GM19023 (cell line): ENCODE measurements around the gene LMBR1.

Experiments
- ATAC-seq: cut with Tn5 transposase; IDR thresholded peaks from one replicate; pipeline ENCODE4 v1.9.1; 2021; ENCODE audit warnings: mild to moderate bottlenecking, moderate library complexity; ENCODE audit not compliant: unreplicated experiment

LMBR1 gene

DNA sequence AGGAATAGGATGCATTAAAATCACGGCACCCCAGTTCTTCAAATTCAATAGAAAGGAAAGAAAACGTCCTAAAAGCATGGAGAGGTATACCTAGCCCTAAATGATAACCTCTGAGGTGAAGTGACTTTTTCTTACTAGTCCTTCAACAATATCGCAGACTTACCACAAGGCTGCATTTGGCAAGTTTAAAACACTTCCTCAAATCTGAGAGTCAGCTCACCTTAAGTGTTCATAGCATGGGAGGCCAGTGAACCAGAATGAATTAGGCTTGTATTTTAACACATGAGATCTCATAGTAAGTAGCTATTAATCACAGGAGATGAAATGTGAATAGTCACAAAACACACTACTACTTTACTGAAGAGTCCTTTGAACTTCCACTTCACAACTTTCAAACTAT lies 128.2 kb downstream of the LMBR1 start:
- ATAC-seq = no peak

DNA sequence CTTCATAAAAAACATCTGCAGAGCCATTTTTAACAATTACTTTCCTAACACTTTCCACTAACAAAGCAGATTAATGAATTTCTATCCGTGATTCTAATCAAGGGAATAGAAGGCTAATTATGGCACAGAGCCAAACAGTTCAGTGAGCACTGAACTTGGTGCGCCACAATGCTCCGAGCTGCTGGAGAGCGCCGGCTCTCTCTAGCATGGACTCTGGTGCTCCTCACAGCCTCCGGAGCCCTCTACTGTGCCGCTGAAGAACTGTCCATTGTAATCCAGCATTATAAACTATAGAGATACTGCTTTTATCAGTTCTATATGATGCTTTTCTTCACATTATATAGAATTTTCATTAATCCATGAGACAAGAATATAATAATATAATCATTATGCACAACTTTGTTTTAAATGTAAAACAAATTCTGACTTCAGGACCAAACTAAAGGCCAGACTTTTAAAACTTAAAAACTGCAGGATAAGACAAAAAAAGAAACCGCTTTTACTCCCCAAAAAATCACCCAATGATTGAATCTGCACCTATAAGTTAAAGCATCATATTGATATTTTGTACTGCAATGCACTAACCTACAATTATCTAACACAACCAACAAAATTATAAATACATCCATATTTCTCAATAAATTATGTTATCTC lies 128.8 kb downstream of the LMBR1 start:
- no peak for ATAC-seq

DNA sequence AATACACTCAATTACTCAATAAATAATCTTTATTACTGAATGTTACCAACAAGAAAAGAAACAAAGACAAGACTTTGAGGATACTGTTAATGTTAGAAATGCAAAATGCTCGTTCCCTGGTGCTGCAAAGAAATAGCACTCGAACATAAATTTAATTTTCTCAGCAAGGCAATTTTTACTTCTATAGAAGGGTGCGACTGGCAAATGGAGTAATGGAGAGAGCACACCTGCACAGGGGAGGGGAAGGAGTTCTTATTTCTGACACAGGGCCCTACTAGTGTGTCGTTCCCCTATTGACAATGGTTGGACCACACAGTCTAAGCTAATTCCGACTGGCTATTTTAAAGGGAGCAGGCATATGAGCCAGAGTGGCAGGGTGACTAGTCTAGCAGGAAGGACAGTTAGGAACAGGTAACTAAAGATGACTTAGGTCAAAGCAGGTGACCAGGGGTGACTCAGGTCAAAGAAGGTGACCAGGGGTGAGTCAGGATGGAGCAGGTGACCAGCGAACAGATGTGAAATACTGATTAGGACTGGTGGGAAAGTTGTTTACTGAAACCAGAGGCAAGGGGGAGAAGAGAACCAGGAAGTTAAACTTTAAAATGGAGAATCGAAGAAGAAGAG lies 133.3 kb downstream of the LMBR1 start:
- no peak for ATAC-seq

DNA sequence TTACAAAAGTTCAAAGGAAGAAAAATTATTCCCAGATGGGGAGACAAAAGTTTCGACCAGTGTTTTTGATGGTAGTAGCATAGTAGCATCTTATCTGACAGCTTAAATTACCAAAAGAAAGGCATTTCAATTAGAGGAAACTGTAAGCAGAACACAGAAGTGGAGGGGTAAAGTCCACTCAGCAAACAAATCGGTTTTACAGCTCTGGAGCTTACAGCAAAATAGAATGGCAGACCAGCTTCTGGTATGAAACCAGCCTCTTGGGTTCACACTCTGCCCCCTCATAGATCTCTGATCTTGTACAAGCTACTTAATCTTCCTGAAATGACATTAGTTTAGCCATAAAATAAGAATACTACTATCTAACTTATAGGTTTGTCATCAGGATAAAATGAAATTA lies 133.8 kb downstream of the LMBR1 start:
- ATAC-seq = no peak

DNA sequence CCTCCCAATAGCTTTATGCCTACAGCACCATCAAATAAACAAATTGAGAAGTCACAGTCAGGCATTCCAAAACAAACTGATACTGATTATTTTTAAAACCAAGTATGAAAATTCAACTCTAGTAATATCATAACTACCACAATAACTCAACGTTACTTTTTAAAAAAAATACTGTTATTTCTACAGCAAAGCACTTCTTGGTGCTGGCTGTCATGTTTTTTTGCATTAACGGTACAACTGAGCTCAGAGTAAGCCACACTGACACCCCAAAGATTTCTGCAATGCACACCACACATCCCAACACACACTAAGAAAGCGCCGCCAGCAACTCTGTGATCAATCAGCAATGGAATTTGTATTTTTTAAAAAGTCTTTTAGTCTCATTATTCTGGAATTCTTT lies 138.8 kb downstream of the LMBR1 start:
- ATAC-seq = no peak

DNA sequence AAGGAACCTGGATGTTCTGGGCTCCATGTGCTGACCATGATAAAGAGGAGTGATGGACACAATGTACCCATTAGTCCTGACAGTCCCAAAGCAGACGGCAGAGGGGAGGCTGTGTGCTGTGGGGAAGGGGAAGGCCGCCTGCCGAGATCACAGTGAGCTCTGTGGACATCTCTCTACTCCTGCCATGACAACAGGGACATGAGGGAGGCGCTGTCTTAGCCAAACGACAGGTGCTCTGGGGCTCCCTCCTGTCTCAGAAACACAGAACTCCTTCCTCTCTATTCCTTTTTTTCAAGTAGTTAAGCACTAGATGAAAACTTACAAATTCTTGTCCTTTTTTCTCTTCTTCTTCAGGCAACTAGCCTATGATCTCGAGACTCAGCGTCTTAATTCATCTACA lies 139.4 kb downstream of the LMBR1 start:
- no peak for ATAC-seq

DNA sequence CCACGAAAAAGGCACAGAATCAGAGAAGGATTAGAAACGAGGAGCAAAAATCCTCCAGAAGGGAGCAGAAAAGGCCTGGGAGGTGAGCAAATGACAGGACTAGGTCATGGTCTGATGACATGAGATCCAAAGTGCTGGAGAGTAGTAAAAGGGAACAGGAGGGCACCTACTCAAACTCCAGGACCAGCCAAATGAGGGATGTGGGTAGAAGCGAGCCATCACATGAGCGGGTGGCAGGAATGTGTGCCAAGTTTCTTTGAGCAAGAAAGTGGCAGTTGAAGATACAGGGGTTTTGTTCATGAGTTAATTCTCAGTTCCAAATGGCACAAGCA lies 139.8 kb downstream of the LMBR1 start:
- ATAC-seq = no peak

DNA sequence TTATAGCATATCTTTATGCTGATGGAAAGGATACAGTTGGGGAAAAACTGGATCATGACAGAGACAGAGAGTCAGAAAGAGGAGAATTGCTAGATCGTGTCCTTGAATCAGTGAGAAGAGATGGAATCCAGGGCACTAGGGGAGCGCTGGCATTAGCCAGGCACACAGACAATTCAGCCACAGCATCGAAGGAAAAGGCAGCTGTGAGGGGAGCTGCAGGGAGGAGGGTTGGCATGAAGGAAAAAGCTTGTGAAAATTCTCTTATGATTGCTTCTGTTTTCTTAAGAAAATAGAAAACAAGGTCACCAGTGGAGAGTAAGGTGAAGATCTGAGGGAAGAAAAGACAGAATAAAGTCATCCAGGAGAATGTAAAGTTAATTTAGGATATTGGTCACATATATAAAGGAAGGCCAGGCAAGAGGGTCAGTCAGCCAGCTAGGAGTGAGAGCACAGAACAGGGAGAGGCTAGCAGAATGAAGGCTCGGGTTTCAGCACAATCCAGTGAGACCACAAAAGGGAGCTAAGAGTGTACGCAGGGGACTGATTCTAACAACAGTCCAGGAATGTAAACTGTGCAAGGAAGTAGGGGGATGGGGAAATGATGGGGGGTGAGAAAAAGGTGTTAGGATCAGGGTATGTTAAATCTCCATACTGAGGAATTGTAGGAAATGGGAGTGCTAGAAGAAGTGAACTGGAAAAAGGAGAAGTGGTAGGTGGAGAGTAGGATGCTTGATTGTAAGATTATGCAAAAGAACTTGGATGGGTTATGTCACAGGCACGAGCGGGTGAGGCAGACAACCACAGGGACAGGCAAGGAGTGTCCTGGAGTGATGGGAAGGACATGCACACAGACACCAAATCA lies 140.4 kb downstream of the LMBR1 start:
- no peak for ATAC-seq

DNA sequence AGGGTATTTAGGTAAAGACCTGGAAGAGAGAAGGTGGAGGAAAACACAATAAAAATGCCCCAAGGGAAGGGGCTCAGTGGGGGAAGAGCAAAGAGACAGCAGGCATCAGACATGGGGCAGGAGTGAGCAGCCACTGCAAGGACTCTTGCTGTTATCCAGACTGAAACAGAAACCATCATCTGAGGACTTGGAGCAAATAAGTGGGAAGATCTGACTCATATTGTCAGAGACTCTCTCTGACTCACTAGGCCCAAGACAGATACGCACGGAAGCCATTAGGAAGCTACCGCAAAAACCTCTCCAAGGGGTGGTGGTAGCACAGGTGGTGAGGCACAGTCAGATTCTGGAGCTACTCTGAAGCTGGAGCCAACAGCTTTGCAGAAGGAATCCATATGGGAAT lies 141.7 kb downstream of the LMBR1 start:
- ATAC-seq = no peak

DNA sequence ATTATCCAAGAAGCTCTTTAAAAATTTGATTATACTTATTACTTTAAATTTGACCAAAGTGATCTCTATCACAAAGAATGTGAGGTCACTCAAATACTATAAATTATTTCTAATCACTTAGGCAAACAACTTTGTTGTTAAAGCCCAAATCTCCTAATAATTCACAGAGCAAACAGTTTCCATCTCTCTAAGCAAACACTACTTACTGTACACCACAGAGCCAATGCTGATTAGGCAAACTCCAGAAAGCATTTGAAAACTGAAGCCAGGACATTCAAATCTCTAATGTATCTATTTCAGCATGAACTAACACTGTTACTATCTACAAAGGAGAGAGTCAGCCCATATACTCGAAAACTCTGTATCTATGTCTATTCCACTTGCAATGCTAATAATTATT lies 145.3 kb downstream of the LMBR1 start:
- ATAC-seq = no peak

DNA sequence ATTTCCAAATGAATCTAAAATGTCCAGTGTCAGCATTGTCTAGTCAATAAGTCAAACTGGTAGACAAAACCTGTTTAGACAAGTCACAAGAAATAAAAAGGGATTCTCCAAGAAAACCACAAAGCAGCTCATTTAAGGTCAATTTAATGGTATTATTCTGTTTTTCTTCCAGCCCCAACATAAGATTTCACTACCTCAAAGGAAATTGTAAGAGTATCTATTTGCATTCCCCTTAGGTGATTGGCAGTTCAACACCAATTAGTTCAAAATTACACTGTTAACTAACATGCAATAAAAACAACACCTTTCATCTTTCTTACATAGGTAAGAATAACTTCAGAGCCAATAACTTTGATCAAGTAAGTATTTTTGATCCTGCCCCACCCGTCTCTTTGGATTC lies 146.1 kb downstream of the LMBR1 start:
- ATAC-seq = no peak

DNA sequence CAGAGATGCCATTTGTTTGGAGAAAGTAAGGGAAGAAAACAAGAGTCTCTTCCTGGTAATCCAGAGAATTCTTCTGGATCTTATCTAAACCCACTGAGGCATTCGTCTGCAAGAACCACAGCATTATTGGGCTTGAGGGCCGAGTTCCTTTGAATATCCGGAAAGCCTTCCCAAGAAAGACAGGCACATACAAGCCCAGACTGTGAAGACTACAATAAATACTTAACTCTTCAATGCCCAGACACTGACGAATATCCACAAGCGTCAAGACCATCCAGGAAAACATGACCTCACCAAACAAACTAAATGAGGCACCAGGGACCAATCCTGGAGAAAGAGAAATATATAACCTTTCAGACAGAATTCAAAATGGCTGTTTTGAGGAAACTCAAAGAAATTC lies 153.4 kb downstream of the LMBR1 start:
- ATAC-seq = no peak

DNA sequence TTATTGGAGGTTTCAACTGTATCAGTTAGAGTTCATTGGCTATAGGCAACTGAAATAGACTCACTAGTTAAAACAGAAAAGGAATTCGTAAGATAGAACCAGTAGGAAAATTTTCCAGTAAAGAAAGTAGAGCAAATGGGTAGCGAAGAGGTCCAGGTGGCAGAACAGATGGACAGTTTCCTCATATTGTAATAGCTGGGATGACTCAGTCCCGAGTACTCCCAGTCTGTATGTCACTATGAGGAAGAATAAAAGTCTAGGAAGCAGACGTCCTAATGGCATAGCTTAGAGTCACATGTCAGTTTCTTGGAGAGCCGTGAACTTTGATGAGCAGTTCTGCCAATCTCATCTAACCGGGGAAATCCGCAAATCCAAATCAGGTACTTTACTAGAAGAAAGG lies 157.1 kb downstream of the LMBR1 start:
- no peak for ATAC-seq

DNA sequence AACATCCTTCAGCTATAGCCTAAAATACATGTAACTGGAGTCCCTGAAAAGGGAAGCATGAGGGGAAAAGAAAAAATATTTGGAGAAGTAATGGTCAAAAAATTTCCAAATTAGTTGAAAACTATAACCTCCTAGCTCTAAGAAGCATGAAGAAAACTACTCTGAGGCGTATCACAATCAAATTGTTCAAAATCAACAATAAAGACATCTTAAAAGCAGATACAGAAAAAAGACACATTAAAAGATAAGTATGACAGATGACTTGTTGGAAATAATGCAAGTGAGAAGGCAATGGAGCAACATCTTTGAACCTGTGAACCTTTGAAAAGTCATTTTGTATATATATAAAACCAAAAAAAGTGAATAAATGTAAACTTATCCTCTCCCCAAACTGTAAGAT lies 159.3 kb downstream of the LMBR1 start:
- ATAC-seq = no peak

DNA sequence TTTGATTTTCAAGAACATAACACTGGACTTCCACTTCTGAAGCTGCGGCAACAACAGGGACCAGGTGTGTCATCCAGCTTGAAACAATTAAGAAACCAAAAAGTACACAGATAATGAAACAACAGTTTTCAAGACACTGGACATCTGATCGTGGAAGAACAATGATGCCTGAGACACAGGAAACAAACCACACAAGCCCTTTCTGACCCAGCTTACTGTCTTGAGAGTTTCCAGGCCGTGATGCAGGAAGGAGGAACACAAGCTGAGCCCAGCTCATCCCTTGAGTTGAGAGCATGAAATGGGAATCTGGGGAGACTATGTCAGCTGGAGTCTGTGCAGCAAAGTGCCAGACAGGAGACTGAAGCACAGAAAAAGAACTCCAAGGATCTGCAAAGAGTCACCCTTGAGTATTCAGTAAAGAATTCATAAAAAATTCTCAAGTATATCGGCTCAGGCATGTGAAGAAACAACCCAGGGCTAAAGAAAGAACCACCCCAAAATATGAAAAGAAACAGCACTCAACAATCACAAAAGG lies 160.8 kb downstream of the LMBR1 start:
- no peak for ATAC-seq

DNA sequence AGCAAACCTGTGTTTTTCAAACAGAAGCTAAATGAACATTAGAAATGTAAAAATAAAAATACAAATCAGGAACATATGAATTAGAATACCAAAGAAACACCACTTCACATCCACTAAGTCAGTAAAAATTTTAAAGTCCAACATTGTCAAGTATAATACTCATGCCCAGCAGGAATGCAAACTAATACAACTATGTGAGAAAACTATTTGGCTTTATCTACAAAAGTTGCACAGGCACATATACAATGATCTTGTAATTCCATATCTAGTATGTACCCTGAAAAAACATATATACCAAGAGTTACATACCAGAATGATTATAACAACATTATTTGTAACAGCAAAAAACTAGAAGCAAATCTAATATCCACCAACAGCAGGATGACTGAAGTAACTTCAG lies 161.3 kb downstream of the LMBR1 start:
- no peak for ATAC-seq

DNA sequence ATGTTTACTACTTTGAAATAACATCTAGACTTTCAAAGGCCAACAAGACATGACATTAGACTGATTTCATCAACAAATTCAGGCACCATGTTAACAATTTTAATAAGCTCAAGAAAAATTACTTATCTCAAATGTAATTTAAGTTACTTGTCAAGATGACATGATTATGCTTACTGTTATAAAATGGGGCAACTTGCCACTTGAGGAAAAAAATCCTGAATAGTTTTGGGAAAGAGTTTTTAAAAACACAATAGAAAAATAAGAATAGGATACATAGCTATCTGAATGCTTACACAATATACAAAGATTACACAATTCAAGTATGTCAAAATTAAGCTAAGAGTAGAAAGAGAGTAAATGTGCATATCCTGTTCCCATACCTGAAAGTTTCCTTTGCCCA lies 167.0 kb downstream of the LMBR1 start:
- ATAC-seq = no peak

DNA sequence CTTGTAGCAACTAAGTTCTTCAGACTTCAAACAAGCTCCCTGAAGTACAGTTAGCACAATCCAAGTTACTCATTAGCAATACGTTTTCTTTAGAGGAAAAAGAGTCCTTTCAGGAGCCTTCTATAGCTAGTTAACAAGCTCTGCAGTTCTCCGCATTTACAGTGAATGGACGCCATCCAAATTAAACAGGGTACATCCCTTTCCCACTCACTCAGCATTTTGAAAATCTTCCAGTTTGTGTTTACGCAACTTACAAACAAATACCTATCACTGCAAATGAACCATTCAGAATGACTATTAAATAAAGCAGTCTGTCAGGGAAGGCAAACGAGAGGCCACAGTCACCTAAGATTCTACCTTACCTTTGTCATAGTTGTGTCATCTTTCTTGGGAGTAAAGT lies 167.9 kb downstream of the LMBR1 start:
- ATAC-seq = no peak

DNA sequence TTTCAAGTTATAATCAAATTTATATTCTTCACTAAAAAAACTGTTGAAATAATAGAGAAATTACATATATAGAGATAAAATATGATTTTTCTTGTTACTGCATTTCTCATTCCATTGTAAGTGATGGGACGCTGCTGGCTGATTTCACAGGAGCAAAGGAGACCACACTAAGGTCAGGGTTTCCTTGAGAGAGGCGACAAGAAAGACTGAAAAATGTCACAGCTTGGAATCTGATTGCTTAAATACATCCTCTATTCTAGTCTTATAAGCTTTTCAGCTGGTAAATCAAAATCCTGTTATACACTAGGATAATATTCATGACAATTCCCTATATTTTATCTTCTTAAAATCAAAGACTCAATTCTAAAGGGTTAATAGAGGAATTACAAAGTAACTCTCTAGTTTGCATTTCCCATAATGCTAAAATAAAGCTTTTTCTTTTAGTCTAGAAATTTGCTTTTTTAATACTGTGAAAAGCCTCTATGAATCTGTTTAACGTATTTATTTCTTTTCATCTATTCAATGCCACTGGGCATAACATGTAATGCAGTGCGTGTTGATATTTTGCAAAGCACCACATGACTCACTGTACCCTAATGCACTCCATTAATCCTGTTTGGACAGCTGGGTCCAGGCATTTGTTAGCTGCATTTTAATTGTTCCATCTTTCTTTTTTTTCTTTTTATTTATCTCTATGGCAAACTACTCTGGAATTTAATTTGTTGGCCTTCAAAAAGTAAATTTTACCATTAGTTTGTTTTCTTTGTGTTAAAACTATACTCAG lies 170.7 kb downstream of the LMBR1 start:
- ATAC-seq = no peak

DNA sequence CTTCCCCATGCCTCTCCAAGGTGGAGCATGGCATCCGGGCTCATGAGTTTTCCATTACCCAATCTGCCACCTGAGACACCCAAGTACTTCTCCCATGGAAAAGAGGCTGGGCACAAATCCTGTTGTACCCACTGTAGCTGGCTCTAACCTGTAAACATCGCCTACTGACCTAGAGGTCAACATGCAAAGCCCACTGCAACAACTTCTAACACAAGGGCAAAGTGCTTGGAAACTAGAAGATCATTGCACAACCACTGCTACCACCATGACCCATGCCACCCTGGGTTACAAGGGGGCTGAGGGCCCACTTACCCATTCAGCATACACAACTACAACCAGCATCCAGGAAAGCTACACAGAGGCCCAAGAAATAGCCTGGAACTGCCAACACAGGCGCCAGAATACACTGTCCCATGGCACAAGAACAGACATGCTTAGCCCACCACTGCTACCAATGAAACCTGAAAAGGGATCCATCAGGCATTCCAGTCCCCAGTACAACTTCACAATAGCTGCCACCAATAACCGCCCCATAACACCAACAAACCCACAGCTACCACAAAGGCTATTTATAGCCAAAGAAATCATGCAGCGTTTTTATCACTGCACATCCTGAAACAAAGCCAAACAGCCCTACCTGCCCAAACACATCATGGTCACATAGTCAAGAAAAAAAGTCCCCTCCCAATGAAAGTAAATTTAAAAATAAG lies 189.1 kb downstream of the LMBR1 start:
- no peak for ATAC-seq

DNA sequence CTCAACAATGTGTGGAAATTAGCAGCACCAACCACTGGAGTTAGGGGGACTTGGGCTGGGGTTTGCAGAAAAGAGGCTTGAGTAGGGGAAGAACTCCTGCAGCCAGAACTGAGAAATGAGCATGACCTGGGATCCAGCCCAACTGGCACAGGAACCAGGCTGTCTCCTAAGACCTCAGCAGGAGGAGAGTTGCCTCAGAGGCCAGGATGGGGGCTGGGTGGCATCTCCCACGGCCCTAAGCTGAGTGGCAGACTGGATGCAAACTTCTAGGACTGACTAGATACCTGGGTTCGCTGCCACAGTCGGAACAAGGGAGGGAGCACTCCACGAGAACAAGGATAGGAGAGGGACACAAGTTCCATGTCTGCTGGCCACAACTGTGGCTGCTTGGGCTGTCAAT lies 189.8 kb downstream of the LMBR1 start:
- no peak for ATAC-seq
